Right lobe of liver (tissue), 6 donors: ENCODE data around the gene FAM83B. TPM values are rescaled to one million over a fixed set of nuclear protein-coding genes. Genes with fewer than 3 reads are reported as not detected.

Experiments
- ATAC-seq, 4 donors: fragments of 200-7000 bp; cut with Tn5 transposase; one replicate each; pipeline ENCODE4 v1.9.1; 2020; ENCODE audit warnings: mild to moderate bottlenecking in 4 of 4, moderate library complexity in 4 of 4
- DNase-seq, 3 donors: peaks; one replicate each; pipeline ENCODE4 v3.0.0-alpha.2; 2020
- H3K27ac ChIP-seq, 3 donors: fragments of 200-600 bp; one replicate each; pipeline ENCODE4 v1.8.0; 2022
- H3K27me3 ChIP-seq, 2 donors: fragments of 200-600 bp; one replicate each; pipeline ENCODE4 v1.8.0; 2022
- H3K36me3 ChIP-seq, 4 donors: fragments of 200-600 bp; sonication (generic) in 1 of 4; one replicate each; pipeline versions ENCODE4 v1.5.1 to v1.8.0; 2017 to 2022; ENCODE audit warnings: control low read depth in 1 of 4
- H3K4me1 ChIP-seq, 4 donors: fragments of 200-600 bp; sonication (generic) in 1 of 4; one replicate each; pipeline versions ENCODE4 v1.5.1 to v1.8.0; 2017 to 2022; ENCODE audit warnings: control low read depth in 1 of 4
- H3K4me3 ChIP-seq, 3 donors: fragments of 200-600 bp; one replicate each; pipeline ENCODE4 v1.8.0; 2022
- H3K9me3 ChIP-seq, 4 donors: fragments of 200-600 bp; sonication (generic) in 1 of 4; one replicate each; pipeline versions ENCODE4 v1.5.1 to v1.8.0; 2017 to 2022; ENCODE audit warnings: control low read depth in 1 of 4
- CTCF ChIP-seq, 4 donors: fragments of 200-600 bp in 3 of 4; fragments of 450-650 bp in 1 of 4; IDR thresholded peaks; one replicate each; pipeline versions ENCODE4 v1.5.1 to v1.8.0; 2016 to 2022; ENCODE audit warnings: antibody characterized with exemption in 4 of 4, mild to moderate bottlenecking in 2 of 4
- POLR2A ChIP-seq: fragments of 450-650 bp; IDR thresholded peaks from one replicate; pipeline ENCODE4 v1.6.1; 2017; ENCODE audit warnings: antibody characterized with exemption, mild to moderate bottlenecking
- WGBS: methylation state at CpG from one replicate; pipeline ENCODE4 v1.1.6; 2018; ENCODE audit warnings: low coverage, low lambda C conversion rate; ENCODE audit not compliant: insufficient coverage; ENCODE audit errors: missing lambda C conversion rate; 5-methylcytosine and 5-hydroxymethylcytosine counted together
- intact Hi-C, 2 donors: fragments of 100-400 bp; cut with DNase I; formaldehyde crosslinking; loops; one replicate each; pipeline versions ENCODE4 v1.11.2 to v1.14.1; 2022
- total RNA-seq, 6 experiments: library from RNA; depleted of rRNA in 2 of 6; stranded (reverse); fragments of >200 nt in 2 of 6; fragmentation: NEBNext Ultra II Directional in 3 of 6; extraction: Animal tissue kit (Norgen Biotek cat#: 25700) in 3 of 6; gene quantifications; one replicate each; pipeline versions ENCODE4 v1.1.0 to v1.2.4, GENCODE V29; 2016 to 2023
- donor health status: DM: no; HTN: yes; CAD: no.
- donor health status: DM: no; HTN: no; CAD: no.
- donor health status: DM: no; HTN: no; CAD: no.
- donor health status: DM: no; HTN: yes; CAD: no.
- donor health status: DM: no; HTN: yes; CAD: no.

FAM83B gene
- total RNA-seq, 6 experiments from 2014 or later = 0.07 to 0.55 (median 0.18) TPM

- DNase-seq = no peak
- H3K36me3 ChIP-seq = no peaks in the 10 kb centered on the region
- TF ChIP-seq POLR2A = no peak
- no peak for TF ChIP-seq CTCF (IDR thresholded peaks at IDR 0.05)
- no peaks in the 10 kb centered on the region for H3K27me3 ChIP-seq
- WGBS = 56% methylated on average over 2 of the region's 2 CpGs
- no peak for ATAC-seq
- H3K4me1 ChIP-seq = no peaks in the 10 kb centered on the region
- no peak overlapping the region for H3K4me3 ChIP-seq
- H3K9me3 ChIP-seq = no peaks in the 10 kb centered on the region
- H3K27ac ChIP-seq = no peak overlapping the region
- intact Hi-C loops = no loop called here
Measured at GRCh38 chr6:54864272-54864671, 17.7 kb downstream of the FAM83B start.

- Histone ChIP-seq H3K27ac (no peak overlapping the region), H3K36me3 (no peaks in the 10 kb centered on the region), H3K9me3 (no peaks in the 10 kb centered on the region), H3K27me3 (no peaks in the 10 kb centered on the region), H3K4me1 (no peaks in the 10 kb centered on the region), H3K4me3 (no peak overlapping the region)
- intact Hi-C loops = no loop called here
- 52% methylated on average over 5 of the region's 5 CpGs for WGBS
- no peak for DNase-seq
- TF ChIP-seq POLR2A = no peak
- no peak for TF ChIP-seq CTCF (IDR thresholded peaks at IDR 0.05)
- ATAC-seq = no peak
Measured at GRCh38 chr6:54865091-54865631, 18.6 kb downstream of the FAM83B start.

- H3K27me3 ChIP-seq = no peaks in the 10 kb centered on the region
- no peaks in the 10 kb centered on the region for H3K36me3 ChIP-seq
- H3K4me3 ChIP-seq = no peak overlapping the region
- DNase-seq (no peak), ATAC-seq (no peak)
- intact Hi-C loops = no loop called here
- no peak overlapping the region for H3K27ac ChIP-seq
- TF ChIP-seq POLR2A = no peak
- no peak for TF ChIP-seq CTCF (IDR thresholded peaks at IDR 0.05)
- H3K4me1 ChIP-seq = no peaks in the 10 kb centered on the region
- H3K9me3 ChIP-seq = no peaks in the 10 kb centered on the region
Measured at GRCh38 chr6:54868556-54868955, 22.0 kb downstream of the FAM83B start.

GRCh38 chr6:54873599-54873998 is 27.0 kb downstream of the FAM83B start:
- intact Hi-C loops = no loop called here
- H3K4me3 ChIP-seq = no peak overlapping the region
- ATAC-seq = no peak
- no peak overlapping the region for H3K27ac ChIP-seq
- no peaks in the 10 kb centered on the region for H3K4me1 ChIP-seq
- TF ChIP-seq POLR2A (no peak), CTCF (IDR thresholded peaks at IDR 0.05) (no peak)
- 31% methylated on average over 1 of the region's 1 CpG for WGBS
- no peak for DNase-seq
- H3K36me3 ChIP-seq = no peaks in the 10 kb centered on the region
- no peaks in the 10 kb centered on the region for H3K9me3 ChIP-seq
- no peaks in the 10 kb centered on the region for H3K27me3 ChIP-seq
